Esophagus squamous epithelium (tissue), 5 donors: Measurements from ENCODE around the gene GPR183. TPM values are rescaled to one million over a fixed set of nuclear protein-coding genes. Genes with fewer than 3 reads are reported as not detected.

ENCODE experiments used
- DNase-seq: peaks from one replicate; lab custom pipeline; 2025; lab: John Stamatoyannopoulos, UW
- H3K27ac ChIP-seq, 4 donors: fragments of 200-600 bp; sonication (generic); one replicate each; pipeline ENCODE4 v1.5.1; 2016 to 2019; ENCODE audit warnings: mild to moderate bottlenecking in 1 of 4
- H3K27me3 ChIP-seq, 4 donors: fragments of 200-600 bp; sonication (generic); 1 replicate in 3 of 4; 2 replicates in 1 of 4; pipeline versions ENCODE4 v1.5.1 to v1.6.0; 2017 to 2021; ENCODE audit warnings: antibody characterized with exemption in 1 of 4
- H3K36me3 ChIP-seq, 3 donors: fragments of 200-600 bp; sonication (generic); one replicate each; pipeline ENCODE4 v1.5.1; 2016 to 2019
- H3K4me1 ChIP-seq, 3 donors: fragments of 200-600 bp; sonication (generic); one replicate each; pipeline ENCODE4 v1.5.1; 2017 to 2019
- H3K4me3 ChIP-seq, 4 donors: fragments of 200-600 bp; sonication (generic); 1 replicate in 3 of 4; 2 replicates in 1 of 4; pipeline ENCODE4 v1.5.1; 2016 to 2019; ENCODE audit warnings: mild to moderate bottlenecking in 2 of 4, moderate library complexity in 1 of 4
- H3K9me3 ChIP-seq, 3 donors: fragments of 200-600 bp; sonication (generic); one replicate each; pipeline ENCODE4 v1.5.1; 2016 to 2019
- POLR2A ChIP-seq, 4 donors: fragments of 450-650 bp; IDR thresholded peaks; one replicate each; pipeline ENCODE4 v1.6.1; 2017; ENCODE audit warnings: antibody characterized with exemption in 4 of 4, mild to moderate bottlenecking in 4 of 4, moderate library complexity in 3 of 4
- WGBS, 2 donors: methylation state at CpG; one replicate each; pipeline ENCODE4 v1.1.5; 2018; 5-methylcytosine and 5-hydroxymethylcytosine counted together
- intact Hi-C: fragments of 100-400 bp; cut with DNase I; formaldehyde crosslinking; loops from one replicate; pipeline ENCODE4 v1.15.0; 2022
- total RNA-seq, 4 donors: library from RNA; depleted of rRNA; stranded (reverse); fragments of >200 nt; gene quantifications; one replicate each; pipeline ENCODE4 v1.1.0, GENCODE V29; 2016
- TF ChIP-seq, protein P1 (sequence below), 6 experiments: fragments of 450-650 bp in 4 of 6; fragments of 200-600 bp in 2 of 6; sonication (generic) in 2 of 6; IDR thresholded peaks; one replicate each; pipeline ENCODE4 v1.5.1; 2016 to 2019; ENCODE audit warnings: antibody characterized with exemption in 6 of 6, mild to moderate bottlenecking in 4 of 6, moderate library complexity in 4 of 6
- donor health status: DM: yes; HTN: yes; CAD: no.

Gene GPR183
- total RNA-seq, 4 donors from 2014 or later, result 0.53 to 9.5 (median 3.2) TPM

- intact Hi-C loops, result no loop called here
- Histone ChIP-seq H3K36me3 (peaks cover 0 to 14% (median 0%) of the 10 kb centered on the region in 3 donors), H3K27ac (peak overlapping the region in 3 of 4 donors; percentile 18 to 72 (median 22)), H3K9me3 (no peaks in the 10 kb centered on the region), H3K4me3 (no peak overlapping the region), H3K4me1 (peaks cover 0 to 17% (median 0%) of the 10 kb centered on the region in 3 donors), H3K27me3 (no peaks in the 10 kb centered on the region)
- 79 to 94% methylated on average over 1 of the region's 1 CpG for WGBS, 2 donors
- DNase-seq, result no peak
- TF ChIP-seq, protein P1, sequence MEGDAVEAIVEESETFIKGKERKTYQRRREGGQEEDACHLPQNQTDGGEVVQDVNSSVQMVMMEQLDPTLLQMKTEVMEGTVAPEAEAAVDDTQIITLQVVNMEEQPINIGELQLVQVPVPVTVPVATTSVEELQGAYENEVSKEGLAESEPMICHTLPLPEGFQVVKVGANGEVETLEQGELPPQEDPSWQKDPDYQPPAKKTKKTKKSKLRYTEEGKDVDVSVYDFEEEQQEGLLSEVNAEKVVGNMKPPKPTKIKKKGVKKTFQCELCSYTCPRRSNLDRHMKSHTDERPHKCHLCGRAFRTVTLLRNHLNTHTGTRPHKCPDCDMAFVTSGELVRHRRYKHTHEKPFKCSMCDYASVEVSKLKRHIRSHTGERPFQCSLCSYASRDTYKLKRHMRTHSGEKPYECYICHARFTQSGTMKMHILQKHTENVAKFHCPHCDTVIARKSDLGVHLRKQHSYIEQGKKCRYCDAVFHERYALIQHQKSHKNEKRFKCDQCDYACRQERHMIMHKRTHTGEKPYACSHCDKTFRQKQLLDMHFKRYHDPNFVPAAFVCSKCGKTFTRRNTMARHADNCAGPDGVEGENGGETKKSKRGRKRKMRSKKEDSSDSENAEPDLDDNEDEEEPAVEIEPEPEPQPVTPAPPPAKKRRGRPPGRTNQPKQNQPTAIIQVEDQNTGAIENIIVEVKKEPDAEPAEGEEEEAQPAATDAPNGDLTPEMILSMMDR (IDR thresholded peaks at IDR 0.05), result no peak
- TF ChIP-seq POLR2A (IDR thresholded peaks at IDR 0.05), result no peak
Measured at GRCh38 chr13:99301913-99302636, 5.1 kb downstream of the GPR183 start.

DNA sequence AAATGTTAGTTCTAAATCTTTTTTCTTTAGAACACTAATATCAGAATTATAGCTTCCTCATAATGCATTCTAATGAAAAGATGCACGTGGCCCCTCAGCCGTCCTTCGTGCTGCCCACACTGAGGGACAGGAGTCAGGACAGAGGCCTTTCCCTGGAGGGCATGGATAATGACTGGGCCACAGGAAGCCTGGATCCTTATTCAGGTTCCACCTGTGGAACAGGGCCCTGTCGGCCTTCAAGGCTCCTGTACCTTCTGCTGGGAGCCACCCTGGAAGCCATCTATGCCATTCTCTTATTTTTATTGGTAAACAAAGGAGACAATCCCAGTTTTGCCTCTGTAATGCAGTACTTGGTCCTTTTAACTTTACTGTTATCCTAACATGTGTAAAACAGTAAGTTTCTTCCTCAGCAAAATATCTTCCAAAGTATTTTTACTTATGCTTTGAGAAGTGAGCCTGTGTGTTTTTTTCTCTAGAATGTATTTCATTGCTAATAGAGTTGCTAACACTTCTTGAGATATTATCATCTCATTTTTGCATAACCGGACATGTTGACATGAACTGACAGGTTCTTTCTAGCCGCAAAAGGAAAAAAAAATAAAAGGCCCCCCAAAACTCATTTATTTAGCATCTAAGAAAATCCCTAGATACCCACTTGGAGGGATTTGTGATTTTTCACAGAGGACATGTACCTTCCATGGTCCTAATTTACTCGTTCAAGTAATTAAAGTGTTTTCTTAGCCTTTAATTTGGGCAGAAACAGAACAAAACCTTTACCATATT, 6.0 kb downstream of the GPR183 start:
- Histone ChIP-seq H3K9me3 (no peaks in the 10 kb centered on the region), H3K4me1 (peaks cover 0 to 8% (median 0%) of the 10 kb centered on the region in 3 donors), H3K27me3 (no peaks in the 10 kb centered on the region), H3K27ac (peak overlapping the region; percentile 22 to 36 (median 30)), H3K4me3 (no peak overlapping the region), H3K36me3 (peaks cover 0 to 14% (median 0%) of the 10 kb centered on the region in 3 donors)
- TF ChIP-seq POLR2A (IDR thresholded peaks at IDR 0.05), result no peak
- TF ChIP-seq, protein P1 (IDR thresholded peaks at IDR 0.05), result no peak
- no peak for DNase-seq
- 76 to 83% methylated on average over 7 of the region's 7 CpGs for WGBS, 2 donors
- intact Hi-C loops, result no loop called here

DNA sequence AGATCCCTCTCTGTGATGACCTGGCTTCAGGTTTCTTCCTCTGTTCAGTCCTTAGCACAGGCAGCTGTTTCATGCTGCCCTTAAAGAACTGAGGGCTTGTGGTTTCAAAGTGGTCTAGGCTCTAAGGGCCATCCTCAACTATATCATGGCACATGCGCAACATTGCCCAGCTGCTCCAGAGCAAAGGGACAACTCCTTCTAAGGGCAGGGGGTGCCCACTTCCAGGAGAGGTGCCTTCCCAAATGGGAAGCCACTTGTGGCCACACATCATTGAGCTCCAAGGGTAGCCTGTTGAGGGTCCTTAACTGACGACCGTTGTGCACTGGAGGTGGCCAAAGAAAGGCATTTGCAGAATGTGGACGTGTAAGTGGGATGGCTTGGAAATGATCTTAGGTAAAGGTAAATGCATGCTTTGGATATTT, 7.3 kb downstream of the GPR183 start:
- no peak for DNase-seq
- WGBS, 2 donors, result 75 to 78% methylated on average over 4 of the region's 4 CpGs
- Histone ChIP-seq H3K27me3 (no peaks in the 10 kb centered on the region), H3K27ac (no peak overlapping the region), H3K9me3 (no peaks in the 10 kb centered on the region), H3K36me3 (peaks cover 0 to 14% (median 0%) of the 10 kb centered on the region in 3 donors), H3K4me1 (peaks cover 0 to 11% (median 0%) of the 10 kb centered on the region in 3 donors), H3K4me3 (no peak overlapping the region)
- intact Hi-C loops, result no loop called here
- TF ChIP-seq POLR2A (IDR thresholded peaks at IDR 0.05), result no peak
- TF ChIP-seq, protein P1 (IDR thresholded peaks at IDR 0.05), result no peak

GRCh38 chr13:99299256-99299919, 7.8 kb downstream of the GPR183 start:
- H3K27ac ChIP-seq, result no peak overlapping the region
- H3K4me1 ChIP-seq, result peaks cover 0 to 15% (median 0%) of the 10 kb centered on the region in 3 donors
- H3K9me3 ChIP-seq, result no peaks in the 10 kb centered on the region
- intact Hi-C loops, result no loop called here
- WGBS, 2 donors, result 75 to 90% methylated on average over 4 of the region's 4 CpGs
- peaks cover 0 to 14% (median 0%) of the 10 kb centered on the region in 3 donors for H3K36me3 ChIP-seq
- no peak for DNase-seq
- no peak overlapping the region for H3K4me3 ChIP-seq
- TF ChIP-seq POLR2A (IDR thresholded peaks at IDR 0.05), result no peak
- TF ChIP-seq, protein P1 (IDR thresholded peaks at IDR 0.05), result no peak
- H3K27me3 ChIP-seq, result no peaks in the 10 kb centered on the region
